Astrocyte (in vitro differentiated cells and primary cell): ENCODE results near the gene CCDC196. TPM values are rescaled to one million over a fixed set of nuclear protein-coding genes. Genes with fewer than 3 reads are reported as not detected.

Experiments used
- DNase-seq: peaks from one replicate; pipeline ENCODE4 v3.0.0-alpha.2; 2010; ENCODE audit warnings: low read depth
- FAIRE-seq: peaks from 2 replicates; lab custom pipeline; 2011; peaks lifted over from hg19 to GRCh38; lab: Jason Lieb, UNC
- H2AFZ ChIP-seq: 2 replicates; pipeline ENCODE4 v1.6.0; 2012; ENCODE audit warnings: low read depth, low read length, inconsistent platforms
- H3K27ac ChIP-seq: 2 replicates; pipeline ENCODE4 v1.5.1; 2011; ENCODE audit warnings: low read depth, low read length, inconsistent platforms
- H3K27me3 ChIP-seq: 2 replicates; pipeline ENCODE4 v1.6.0; 2011; ENCODE audit warnings: low read length, inconsistent platforms; ENCODE audit not compliant: insufficient read depth
- H3K36me3 ChIP-seq: 2 replicates; pipeline ENCODE4 v1.5.1; 2011; ENCODE audit warnings: low read length, inconsistent platforms; ENCODE audit not compliant: insufficient read depth
- H3K4me1 ChIP-seq: 2 replicates; pipeline ENCODE4 v1.5.1; 2011; ENCODE audit warnings: low read length, inconsistent platforms; ENCODE audit not compliant: insufficient read depth
- H3K4me2 ChIP-seq: 2 replicates; pipeline ENCODE4 v1.6.0; 2012; ENCODE audit warnings: low read length, inconsistent platforms
- H3K4me3 ChIP-seq: 2 replicates; pipeline ENCODE4 v1.5.1; 2011; ENCODE audit warnings: low read depth, mild to moderate bottlenecking, low read length, inconsistent platforms; ENCODE audit not compliant: insufficient read depth
- H3K79me2 ChIP-seq: 2 replicates; pipeline ENCODE4 v1.6.0; 2012; ENCODE audit warnings: mild to moderate bottlenecking, low read length, inconsistent platforms; ENCODE audit not compliant: insufficient read depth
- H3K9ac ChIP-seq: 2 replicates; pipeline ENCODE4 v1.6.0; 2012; ENCODE audit warnings: mild to moderate bottlenecking, low read length, inconsistent platforms
- H3K9me3 ChIP-seq: 2 replicates; pipeline ENCODE4 v1.5.1; 2012; ENCODE audit warnings: low read depth, mild to moderate bottlenecking, low read length, inconsistent platforms; ENCODE audit not compliant: insufficient read depth
- H4K20me1 ChIP-seq: 2 replicates; pipeline ENCODE4 v1.6.0; 2012; ENCODE audit warnings: low read length, inconsistent platforms; ENCODE audit not compliant: insufficient read depth
- H3K27ac Mint-ChIP-seq: one replicate; pipeline ENCODE4 v1.8.0; 2021; ENCODE audit warnings: mild to moderate bottlenecking, mixed read lengths; ENCODE audit not compliant: unreplicated experiment
- H3K27me3 Mint-ChIP-seq: one replicate; pipeline ENCODE4 v1.8.0; 2021; ENCODE audit warnings: low read depth, mixed read lengths; ENCODE audit not compliant: unreplicated experiment
- H3K36me3 Mint-ChIP-seq: one replicate; pipeline ENCODE4 v1.8.0; 2021; ENCODE audit warnings: low read depth, mixed read lengths; ENCODE audit not compliant: unreplicated experiment
- H3K4me1 Mint-ChIP-seq: one replicate; pipeline ENCODE4 v1.8.0; 2021; ENCODE audit warnings: low read depth, mixed read lengths; ENCODE audit not compliant: unreplicated experiment
- H3K4me3 Mint-ChIP-seq: one replicate; pipeline ENCODE4 v1.8.0; 2021; ENCODE audit warnings: mild to moderate bottlenecking, moderate library complexity, mixed read lengths; ENCODE audit not compliant: unreplicated experiment
- H3K9me3 Mint-ChIP-seq: one replicate; pipeline ENCODE4 v1.8.0; 2021; ENCODE audit warnings: mild to moderate bottlenecking, mixed read lengths; ENCODE audit not compliant: unreplicated experiment
- CTCF ChIP-seq: IDR thresholded peaks from 2 replicates; pipeline ENCODE4 v1.5.1; 2011; ENCODE audit warnings: low read depth, mild to moderate bottlenecking, inconsistent platforms, low read length, moderate library complexity; ENCODE audit not compliant: insufficient read depth
- EZH2 ChIP-seq: IDR thresholded peaks from 2 replicates; pipeline ENCODE4 v1.6.1; 2012; ENCODE audit warnings: mild to moderate bottlenecking, low read length, inconsistent platforms; ENCODE audit not compliant: insufficient read depth
- total RNA-seq: library from RNA; stranded (reverse); gene quantifications from 2 replicates; pipeline ENCODE4 v1.2.1, GENCODE V29; 2021

CCDC196 gene
- total RNA-seq, 1 donor from 2014 or later, result not detected

GRCh38 chr14:66472251-66472650 is 13.9 kb upstream of the CCDC196 start:
- no peaks in the 10 kb centered on the region for H4K20me1 ChIP-seq
- TF ChIP-seq EZH2, result no peak
- TF ChIP-seq CTCF, result no peak
- DNase-seq (no peak), FAIRE-seq (no peak)
- H3K36me3 Mint-ChIP-seq, result peaks cover 2% of the 10 kb centered on the region
- H3K9ac ChIP-seq, result no peak overlapping the region
- no peak overlapping the region for H3K4me3 Mint-ChIP-seq
- H3K4me1 Mint-ChIP-seq, result no peaks in the 10 kb centered on the region
- H3K9me3 ChIP-seq, result no peaks in the 10 kb centered on the region
- no peak overlapping the region for H3K27ac Mint-ChIP-seq
- H3K4me3 ChIP-seq, result no peak overlapping the region
- no peak overlapping the region for H3K4me2 ChIP-seq
- no peaks in the 10 kb centered on the region for H3K79me2 ChIP-seq
- no peaks in the 10 kb centered on the region for H3K4me1 ChIP-seq
- no peaks in the 10 kb centered on the region for H3K27me3 Mint-ChIP-seq
- no peak overlapping the region for H3K27ac ChIP-seq
- no peak overlapping the region for H2AFZ ChIP-seq
- no peaks in the 10 kb centered on the region for H3K27me3 ChIP-seq
- H3K36me3 ChIP-seq, result no peaks in the 10 kb centered on the region
- H3K9me3 Mint-ChIP-seq, result peaks cover 15% of the 10 kb centered on the region

DNA sequence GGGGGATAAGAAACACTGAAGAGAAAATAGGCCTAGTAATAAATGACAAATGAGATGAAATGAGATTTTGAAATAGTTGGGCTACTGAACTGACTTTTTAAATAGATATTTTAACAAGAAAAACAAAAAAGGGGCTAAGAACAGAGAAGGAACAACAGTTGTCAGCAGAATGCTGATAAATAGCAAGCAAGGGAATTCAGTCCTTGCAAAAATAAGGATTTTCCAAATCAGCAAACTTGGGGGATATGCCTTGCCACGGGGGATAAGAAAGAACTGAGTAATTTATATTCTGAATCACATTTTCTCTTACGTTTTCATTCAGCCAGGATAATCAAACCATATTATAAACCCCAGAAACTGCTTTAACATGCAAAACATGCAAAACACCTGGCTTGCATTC is 12.9 kb upstream of the CCDC196 start:
- Mint-ChIP-seq H3K27me3 (no peaks in the 10 kb centered on the region), H3K4me3 (no peak overlapping the region), H3K36me3 (peaks cover 2% of the 10 kb centered on the region), H3K9me3 (peaks cover 13% of the 10 kb centered on the region), H3K4me1 (no peaks in the 10 kb centered on the region), H3K27ac (no peak overlapping the region)
- Histone ChIP-seq H3K4me3 (no peak overlapping the region), H3K4me2 (no peak overlapping the region), H3K4me1 (no peaks in the 10 kb centered on the region), H4K20me1 (no peaks in the 10 kb centered on the region), H3K79me2 (no peaks in the 10 kb centered on the region), H2AFZ (no peak overlapping the region), H3K36me3 (no peaks in the 10 kb centered on the region), H3K27ac (no peak overlapping the region), H3K9me3 (no peaks in the 10 kb centered on the region), H3K9ac (no peak overlapping the region), H3K27me3 (no peaks in the 10 kb centered on the region)
- DNase-seq, result no peak
- TF ChIP-seq EZH2, result no peak
- TF ChIP-seq CTCF, result no peak
- no peak for FAIRE-seq

DNA sequence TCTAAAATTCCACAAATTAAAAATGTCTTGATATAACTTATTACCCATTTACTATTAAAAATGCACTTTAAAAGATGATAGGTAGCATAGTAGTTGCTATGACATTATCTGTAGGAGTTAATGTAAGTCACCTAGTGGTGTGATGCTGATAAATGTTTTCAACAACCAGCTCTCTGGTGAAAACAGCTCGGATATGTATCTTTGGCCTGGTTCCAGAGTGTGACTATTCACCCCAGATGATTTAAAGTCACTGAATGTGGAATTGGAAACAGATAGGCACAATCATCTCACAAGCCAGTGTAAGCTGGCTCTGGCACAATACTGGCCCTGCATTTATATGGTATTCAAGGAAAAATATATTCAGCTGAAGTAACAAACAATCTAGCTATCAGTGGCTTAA is 9.2 kb upstream of the CCDC196 start:
- Histone ChIP-seq H3K79me2 (no peaks in the 10 kb centered on the region), H2AFZ (no peak overlapping the region), H3K9me3 (no peaks in the 10 kb centered on the region), H3K4me3 (no peak overlapping the region), H3K4me2 (no peak overlapping the region), H3K9ac (no peak overlapping the region), H3K27me3 (no peaks in the 10 kb centered on the region), H4K20me1 (no peaks in the 10 kb centered on the region), H3K4me1 (no peaks in the 10 kb centered on the region), H3K36me3 (no peaks in the 10 kb centered on the region), H3K27ac (no peak overlapping the region)
- Mint-ChIP-seq H3K36me3 (peaks cover 2% of the 10 kb centered on the region), H3K4me1 (no peaks in the 10 kb centered on the region), H3K27ac (no peak overlapping the region), H3K27me3 (no peaks in the 10 kb centered on the region), H3K4me3 (no peak overlapping the region), H3K9me3 (peaks cover 7% of the 10 kb centered on the region)
- no peak for TF ChIP-seq CTCF
- no peak for TF ChIP-seq EZH2
- DNase-seq (peak; percentile 16), FAIRE-seq (no peak)
